DMS 273 (cell line): ENCODE measurements around the gene KNDC1.
"Not testable (repeated sequence)": the region's sequence is repeated elsewhere in the genome, so short reads cannot be mapped to it uniquely, and the experiment has no call there.

Source experiments
- DNase-seq: peaks from one replicate; lab custom pipeline; 2025; ENCODE audit not compliant: unreplicated experiment; lab: John Stamatoyannopoulos, UW

KNDC1 gene

DNA sequence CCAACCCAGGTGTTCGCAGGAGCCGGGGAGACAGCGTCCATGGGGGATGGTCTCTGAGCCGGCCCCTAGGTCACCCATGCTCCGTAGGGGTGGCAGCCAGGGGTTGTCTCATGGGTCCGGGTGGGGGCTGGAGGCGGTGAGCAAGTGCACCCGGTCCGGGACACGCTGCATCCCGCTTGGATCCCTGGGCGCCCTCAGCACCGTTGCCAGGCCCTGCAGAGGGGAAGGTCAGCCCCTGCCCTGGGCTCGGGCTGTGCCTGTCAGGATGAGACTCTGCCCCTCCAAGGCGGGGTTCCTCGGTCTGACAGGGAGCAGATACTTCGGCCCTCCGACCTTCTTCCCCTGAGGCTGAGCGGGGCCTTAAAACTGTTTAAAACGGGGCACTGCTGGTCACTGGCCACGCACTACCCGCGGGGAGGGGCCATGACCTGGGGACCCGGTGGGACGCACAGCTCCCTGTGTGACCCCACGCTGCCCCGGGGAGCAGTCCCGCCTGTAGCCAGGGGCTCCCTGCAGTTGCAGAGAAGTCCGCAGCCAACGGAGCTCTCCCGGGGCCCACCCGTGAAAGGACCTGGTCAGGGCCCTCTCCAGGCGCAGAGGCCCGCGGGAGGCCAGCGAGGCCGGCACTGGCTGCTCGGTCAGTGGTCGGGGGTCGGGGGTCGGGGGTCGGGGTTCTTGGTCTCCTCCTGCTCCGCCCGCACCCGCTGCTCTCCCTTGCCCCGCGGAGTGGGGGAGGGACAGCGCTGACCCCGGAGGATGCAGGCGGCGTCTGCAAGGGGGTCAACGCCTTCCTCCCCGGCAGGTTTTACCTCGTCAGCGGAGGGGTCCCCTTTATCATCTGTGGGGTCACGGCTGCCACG, 33.4 kb upstream of the KNDC1 start:
- no peak for DNase-seq

DNA sequence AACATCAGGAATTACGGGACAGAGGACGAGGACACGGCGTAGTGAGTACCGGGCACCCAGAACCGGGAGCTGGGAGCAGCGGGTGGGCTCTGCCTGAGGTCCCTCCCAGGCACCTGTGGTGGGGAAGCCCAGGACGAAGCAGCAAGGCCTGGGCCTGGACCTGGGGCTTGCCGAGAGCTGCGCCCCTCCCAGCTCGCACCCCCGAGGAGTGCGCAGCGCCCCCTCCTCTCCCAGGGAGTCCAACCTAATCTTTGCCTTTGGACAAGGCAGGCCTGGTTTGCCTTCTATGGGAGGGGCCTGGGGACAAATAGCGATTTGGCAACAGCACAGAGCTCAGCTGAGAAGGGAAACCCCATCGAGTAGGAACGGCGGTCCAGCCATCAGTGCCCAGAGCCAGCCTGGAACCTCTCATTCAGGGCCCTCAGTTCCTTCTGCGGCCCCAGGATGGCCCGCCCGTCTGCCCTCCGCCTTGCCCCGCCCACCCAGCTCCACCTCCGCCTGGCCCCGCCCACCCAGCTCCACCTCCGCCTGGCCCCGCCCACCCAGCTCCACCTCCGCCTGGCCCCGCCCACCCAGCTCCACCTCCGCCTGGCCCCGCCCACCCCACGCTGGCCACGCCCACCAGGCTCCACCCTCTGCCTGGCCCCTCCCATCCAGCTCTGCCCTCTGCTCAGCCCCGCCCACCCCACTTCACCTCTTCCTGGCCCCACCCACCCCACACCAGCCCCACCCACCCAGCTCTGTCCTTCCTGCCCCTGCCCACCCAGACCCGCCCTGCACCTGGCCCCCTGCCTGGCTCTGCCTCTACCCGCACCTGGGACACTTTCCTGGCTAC, 32.5 kb upstream of the KNDC1 start:
- DNase-seq, result no peak

DNA sequence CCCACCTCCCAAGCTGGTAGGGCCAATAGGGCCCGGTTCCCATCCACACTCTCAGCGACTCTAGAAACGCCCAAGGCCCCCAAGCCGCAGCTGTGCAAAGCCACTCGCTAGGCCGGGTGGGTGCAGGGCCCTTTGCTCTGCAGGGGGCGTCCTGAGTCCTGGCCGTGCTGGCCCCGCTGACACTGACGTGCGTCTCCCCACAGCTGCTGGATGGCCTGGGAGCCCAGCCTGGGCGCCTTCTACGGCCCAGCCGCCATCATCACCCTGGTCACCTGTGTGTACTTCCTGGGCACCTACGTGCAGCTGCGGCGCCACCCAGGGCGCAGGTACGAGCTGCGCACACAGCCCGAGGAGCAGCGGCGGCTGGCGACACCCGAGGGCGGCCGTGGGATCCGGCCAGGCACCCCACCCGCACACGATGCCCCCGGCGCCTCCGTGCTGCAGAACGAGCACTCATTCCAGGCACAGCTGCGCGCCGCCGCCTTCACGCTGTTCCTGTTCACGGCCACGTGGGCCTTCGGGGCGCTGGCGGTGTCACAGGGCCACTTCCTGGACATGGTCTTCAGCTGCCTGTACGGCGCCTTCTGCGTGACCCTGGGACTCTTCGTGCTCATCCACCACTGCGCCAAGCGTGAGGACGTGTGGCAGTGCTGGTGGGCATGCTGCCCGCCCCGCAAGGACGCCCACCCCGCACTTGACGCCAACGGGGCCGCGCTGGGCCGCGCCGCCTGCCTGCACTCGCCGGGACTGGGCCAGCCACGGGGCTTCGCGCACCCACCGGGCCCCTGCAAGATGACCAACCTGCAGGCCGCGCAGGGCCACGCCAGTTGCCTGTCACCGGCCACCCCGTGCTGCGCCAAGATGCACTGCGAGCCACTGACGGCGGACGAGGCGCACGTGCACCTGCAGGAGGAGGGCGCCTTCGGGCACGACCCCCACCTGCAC, 31.6 kb upstream of the KNDC1 start:
- no peak for DNase-seq

DNA sequence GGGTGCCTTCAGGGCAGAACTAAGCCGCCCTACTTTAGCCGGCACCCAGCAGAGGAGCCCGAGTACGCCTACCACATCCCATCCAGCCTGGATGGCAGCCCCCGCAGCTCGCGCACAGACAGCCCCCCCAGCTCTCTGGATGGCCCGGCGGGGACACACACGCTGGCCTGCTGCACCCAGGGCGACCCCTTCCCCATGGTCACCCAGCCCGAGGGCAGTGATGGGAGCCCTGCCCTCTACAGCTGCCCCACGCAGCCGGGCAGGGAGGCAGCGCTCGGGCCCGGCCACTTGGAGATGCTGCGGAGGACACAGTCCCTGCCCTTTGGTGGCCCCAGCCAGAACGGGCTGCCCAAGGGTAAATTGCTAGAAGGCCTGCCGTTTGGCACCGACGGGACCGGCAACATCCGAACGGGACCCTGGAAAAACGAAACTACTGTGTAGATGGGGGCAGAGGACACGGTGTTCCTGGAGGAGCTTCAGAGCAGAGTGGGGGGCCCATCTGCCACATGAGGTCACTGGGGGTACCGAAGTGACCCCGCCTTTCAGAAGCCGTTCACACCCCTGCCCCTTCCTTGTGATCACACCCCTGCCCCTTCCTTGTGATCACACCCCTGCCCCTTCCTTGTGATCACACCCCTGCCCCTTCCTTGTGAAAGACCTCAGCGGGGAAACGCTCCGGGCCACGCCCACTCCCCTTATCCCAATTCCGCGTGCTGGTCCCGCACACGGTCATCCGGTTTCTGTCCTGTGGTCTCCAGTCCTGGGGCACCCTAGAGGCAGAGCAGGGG, 30.8 kb upstream of the KNDC1 start:
- no peak for DNase-seq

DNA sequence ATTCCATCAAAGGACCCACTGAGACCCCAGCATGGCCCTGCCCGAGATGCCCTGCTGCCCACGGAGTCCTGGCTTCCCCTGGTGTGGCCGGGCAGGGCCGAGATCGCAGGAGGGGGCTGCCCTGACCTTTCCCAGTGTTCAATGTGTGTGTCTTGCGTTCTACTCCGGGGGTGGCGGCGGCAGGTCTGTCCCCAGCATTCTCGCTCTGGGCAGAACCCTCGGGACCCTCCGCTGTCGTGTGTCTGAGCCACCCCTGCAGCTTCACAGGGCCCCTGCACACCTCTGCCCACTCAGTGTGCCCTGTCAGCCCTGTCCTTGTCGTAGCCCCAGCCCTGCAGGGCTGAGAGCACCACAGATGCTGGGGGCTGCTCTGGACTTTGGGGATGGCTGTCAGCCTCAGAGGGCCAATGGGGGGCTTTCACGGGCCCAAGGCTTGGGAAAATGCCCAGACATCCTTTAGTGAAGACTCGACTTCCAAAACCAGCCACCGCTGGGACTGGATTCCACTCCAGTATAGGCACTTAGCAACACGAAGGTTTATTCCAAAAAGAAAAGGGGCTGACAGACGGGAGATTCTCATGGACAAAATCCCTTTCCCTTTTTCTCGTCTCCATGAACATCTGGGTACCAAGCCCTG, 30.0 kb upstream of the KNDC1 start:
- no peak for DNase-seq

DNA sequence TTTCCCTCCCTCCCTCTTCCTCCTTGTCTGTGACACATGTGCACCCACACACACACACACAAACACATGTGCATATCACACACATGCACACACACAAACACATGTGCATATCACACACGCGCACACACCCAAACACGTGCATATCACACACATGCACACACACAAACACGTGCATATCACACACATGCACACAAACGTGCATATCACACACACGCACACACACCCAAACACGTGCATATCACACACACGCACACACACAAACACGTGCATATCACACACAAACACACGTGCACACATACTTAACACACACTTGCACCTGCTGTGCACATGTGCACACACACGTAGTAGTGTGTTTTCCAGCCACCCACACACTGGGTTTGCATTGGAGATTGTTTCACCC, 29.4 kb upstream of the KNDC1 start:
- DNase-seq, result no peak

DNA sequence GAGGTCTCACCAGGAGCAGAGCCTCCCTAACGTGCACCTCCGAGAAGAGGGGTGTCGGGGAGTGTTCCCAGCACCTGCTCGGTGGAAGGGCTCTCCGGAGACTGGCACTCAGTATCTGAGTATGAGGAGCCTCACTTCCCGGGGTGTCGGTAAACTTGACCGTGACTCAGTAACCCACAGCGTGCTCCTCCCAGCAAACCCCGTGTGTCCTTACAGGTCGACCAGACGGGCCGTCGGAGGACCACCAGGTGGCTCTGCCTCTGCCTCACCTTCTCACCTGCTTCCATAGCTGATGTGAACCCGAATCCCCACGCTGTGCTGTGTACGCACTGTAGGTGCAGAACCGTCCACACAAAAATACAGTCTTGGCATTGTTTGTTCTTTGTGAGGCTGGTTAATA, 29.0 kb upstream of the KNDC1 start:
- no peak for DNase-seq

DNA sequence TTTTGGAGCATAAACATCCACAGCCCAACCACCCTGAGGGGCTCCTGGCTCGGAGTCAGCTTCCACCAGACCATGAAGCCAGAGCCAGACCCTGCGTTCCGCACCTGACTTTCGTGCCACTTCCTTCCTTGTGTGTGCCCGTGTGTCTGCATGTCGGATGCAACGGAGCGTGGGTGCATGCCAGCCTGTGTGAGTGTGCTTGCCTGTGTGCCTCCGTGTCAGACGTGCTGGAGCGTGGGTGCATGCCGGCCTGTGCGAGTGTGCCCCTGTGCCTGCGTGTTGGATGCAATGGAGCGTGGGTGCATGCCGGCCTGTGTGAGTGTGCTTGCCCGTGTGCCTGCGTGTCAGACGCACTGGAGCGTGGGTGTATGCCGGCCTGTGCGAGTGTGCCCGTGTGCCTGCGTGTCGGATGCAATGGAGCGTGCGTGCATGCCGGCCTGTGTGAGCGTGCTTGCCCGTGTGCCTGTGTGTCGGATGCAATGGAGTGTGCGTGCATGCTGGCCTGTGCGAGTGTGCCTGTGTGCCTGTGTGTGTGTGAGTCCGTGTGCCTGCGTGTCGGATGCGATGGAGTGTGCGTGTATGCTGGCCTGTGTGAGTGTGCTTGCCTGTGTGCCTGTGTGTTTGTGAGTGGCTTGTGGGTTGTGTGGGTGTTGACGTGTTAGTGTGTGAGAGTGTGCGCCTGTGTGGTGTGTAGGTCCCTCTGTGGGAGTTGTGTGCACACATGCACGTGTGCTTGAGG, 28.1 kb upstream of the KNDC1 start:
- DNase-seq, result no peak

DNA sequence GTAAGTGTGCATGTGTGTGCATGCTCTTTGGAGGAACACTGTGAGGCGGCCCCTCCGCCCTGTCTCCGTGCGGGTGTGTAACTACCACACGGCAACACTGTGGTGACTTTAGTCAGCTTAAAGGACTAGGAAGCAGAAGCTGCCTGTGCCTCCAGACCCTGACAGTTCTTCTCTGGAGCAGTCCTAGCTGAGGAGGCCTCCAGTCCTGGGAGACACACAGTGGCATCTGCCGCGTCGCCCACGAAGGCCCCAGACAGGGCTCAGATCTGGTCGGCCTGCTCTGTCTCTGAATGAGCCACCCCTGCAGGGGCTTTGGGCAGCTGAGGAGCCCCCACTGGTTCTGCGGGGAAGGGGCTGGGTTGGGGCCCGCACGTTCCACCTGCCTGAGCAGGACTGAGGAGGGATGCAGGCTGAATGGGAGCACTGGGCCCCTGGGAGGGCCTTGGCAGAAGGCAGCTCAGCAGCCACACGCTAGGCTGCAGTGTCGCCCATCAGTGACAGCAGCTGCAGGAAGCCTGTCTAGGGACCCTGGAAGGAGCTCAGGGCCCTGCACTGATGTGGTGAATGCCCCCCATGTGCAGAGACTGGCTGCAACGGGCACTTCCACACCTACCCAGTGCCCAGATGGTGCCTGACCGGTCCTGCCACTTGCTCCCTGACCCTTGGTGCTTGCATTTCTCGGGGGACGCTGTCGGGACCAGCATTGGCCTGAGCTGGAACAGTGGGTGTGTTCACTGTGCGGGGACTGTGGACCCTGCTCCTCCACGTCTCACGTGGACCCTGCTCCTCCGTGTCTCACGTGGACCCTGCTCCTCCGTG, 27.3 kb upstream of the KNDC1 start:
- DNase-seq, result no peak

DNA sequence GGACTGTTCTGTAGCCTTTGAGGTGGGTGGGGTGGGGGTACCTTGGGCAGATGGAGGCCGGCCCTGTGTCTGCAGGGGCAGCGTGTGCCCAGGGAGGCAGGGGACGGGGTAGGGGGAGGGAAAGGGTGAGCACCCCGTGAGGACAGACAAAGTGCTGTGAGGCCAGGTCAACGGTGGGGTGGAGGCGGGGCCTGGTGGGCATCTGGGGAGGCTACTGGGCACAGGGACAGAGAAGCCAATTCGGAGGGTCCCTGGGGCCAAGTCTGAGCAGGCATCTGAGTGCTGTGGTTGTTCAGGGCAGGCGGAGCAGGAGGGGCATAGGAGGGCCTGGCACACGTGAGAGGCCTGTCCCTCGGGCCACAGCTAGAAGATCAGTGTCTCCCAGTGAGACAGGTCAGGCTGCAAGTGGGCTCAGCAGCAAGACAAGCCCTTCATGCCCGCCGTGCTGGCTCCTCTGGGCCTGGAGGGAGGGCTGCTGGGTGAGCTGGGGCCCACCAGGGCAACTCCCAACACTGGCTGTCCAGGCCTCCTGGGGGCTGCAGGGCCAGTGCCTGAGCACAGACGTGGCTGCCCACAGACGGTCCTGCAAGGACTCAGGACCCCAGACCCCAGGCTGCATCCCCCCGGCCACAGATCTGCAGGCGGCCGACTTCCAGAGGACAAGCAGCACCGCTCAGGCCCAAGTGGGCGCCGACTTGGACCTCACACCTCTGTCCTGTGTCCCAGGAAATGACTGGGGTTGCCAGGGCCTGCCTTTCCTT, 26.4 kb upstream of the KNDC1 start:
- DNase-seq, result no peak

DNA sequence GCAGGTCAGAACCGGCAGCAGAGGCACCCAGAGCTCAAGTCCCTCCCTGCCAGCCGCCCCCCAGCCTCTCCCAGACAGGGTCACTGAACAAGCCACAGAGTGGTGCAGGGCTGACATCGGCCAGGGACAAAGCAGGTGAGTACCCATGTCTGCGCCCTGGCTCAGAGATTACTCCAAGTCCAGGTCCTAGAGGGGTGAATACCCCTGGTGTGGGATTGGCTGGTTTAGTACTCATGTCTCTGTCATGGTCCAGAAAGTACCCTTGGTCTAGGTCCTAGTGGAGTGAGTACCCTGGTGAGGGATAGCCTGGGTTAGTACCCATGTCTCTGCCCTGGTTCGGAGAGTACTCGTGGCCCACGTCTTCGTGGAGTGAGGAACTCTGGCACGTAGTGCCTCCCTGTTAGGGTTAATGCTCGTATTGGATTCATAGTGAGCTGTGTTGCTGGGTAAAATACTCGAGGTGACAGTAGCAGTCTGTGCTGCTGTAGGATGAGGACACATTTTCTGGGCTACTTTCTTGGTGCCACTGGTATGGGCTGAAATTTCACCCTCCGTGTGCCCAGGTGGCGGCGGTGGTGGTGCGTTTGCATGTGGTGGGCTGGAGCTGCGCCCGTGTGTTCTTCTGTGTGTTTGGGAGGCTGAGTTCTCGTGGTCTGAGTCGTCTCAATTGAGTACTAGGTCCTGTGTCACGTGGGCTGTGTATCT, 25.5 kb upstream of the KNDC1 start:
- peak; percentile 23 for DNase-seq

DNA sequence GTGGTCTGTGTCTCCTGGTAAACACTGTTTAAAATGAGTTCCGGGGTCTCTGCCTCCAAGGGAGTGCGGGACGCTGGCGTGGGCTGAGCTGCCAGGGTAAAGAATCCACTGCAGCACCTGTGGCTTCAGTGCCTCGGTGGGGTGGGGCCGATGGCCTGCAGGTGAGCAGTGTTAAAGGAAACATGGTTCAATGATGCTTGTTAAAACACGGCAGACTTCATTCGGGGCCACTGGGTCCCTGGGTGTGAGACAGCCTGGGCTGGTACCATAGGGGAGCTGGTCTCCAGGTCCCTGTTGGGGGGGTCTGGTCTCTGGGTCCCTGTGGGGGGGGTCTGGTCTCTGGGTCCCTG, 24.9 kb upstream of the KNDC1 start:
- no peak for DNase-seq

DNA sequence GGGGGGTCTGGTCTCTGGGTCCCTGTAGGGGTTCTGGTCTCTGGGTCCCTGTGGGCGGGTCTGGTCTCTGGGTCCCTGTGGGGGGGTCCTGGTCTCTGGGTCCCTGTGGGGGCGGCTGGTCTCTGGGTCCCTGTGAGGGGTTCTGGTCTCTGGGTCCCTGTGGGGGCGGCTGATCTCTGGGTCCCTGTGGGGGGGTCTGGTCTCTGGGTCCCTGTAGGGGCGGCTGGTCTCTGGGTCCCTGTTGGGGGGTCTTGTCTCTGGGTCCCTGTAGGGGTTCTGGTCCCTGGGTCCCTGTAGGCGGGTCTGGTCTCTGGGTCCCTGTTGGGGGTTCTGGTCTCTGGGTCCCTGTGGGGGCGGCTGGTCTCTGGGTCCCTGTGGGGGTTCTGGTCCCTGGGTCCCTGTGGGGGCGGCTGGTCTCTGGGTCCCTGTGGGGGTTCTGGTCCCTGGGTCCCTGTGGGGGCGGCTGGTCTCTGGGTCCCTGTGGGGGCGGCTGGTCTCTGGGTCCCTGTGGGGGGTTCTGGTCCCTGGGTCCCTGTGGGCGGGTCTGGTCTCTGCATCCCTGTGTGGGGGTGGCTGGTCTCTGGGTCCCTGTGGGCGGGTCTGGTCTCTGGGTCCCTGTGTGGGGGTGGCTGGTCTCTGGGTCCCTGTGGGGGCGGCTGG, 22.4 kb upstream of the KNDC1 start:
- not testable (repeated sequence) for DNase-seq

DNA sequence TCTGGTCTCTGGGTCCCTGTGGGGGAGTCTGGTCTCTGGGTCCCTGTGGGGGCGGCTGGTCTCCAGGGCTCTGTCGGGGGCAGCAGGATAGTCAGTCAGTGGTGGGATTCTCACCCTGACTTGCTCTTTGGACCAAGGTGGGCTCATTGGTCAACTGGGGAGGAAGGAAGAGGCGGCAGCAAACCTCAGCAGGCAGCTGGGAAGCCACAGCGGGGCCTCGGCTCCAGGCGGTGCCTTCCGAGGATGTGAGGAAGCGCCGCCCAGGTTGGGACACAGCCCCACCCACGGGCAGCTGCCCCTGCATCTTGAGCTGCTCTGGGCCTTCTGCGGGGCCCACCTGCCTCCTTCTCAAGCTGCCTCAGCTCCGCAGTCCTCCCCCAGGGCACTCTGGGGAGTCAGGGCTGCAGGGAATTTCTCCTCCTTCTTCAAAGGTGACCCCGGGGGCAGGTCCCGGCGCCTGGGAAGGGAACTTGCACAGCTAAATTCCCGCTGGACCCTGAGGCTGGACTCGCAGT, 20.4 kb upstream of the KNDC1 start:
- DNase-seq, result peak; percentile 66

DNA sequence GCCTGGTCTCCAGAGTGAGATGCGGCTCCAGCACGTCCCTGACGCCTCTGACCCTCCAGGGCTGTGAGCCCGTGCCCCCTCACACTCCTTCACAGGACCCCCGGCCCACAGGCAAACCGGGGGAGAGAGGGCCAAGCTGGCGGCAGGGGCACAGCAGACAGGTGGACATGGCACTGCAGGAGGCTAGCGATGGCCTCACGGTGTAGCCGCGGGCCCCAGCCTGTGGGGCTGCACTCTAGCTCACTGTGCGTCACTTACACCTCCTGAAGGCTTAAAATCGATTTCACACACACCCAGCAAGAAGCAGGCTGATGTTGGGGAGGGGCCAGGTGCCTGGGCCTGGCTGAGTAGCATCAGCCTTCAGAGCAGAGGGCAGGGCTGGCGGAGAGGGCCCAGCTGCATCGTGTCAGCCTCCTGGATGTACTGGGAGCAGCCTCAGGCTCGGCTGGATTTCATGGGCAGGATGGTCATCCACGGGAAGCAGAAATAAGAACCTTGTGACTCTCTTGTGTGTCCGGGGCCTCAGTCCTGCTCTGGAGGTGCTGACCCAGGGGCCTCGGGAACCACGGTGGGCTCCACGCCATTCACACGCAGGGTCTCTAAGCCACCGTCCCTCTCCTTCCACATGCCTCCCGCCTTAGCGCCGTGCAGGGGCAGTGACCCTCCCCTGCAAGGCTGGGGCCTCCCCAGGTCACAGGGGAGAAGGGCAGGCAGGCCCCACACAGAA, 19.4 kb upstream of the KNDC1 start:
- no peak for DNase-seq
